GM23338 (cell line): ENCODE data around the gene ZNF609.

Experiments used
- EZH2 ChIP-seq: fragments of 200-600 bp; sonication (generic); IDR thresholded peaks from one replicate; pipeline ENCODE4 v1.8.0; 2017; ENCODE audit warnings: antibody characterized with exemption, mild to moderate bottlenecking, low read depth; ENCODE audit not compliant: unreplicated experiment
- EZH2phosphoT487 ChIP-seq: fragments of 200-600 bp; sonication (generic); IDR thresholded peaks from one replicate; pipeline ENCODE4 v1.8.1; 2018; ENCODE audit warnings: antibody characterized with exemption; ENCODE audit not compliant: unreplicated experiment
- TF ChIP-seq, protein P1 (sequence below), 2 experiments: fragments of 200-600 bp in 1 of 2; sonication (generic) in 1 of 2; conservative IDR thresholded peaks; 2 replicates each; pipeline versions ENCODE4 v1.5.1 to v1.6.1; 2016 to 2017; ENCODE audit warnings: antibody characterized with exemption in 2 of 2, low read depth in 2 of 2, mild to moderate bottlenecking in 2 of 2, moderate library complexity in 1 of 2

DNA sequence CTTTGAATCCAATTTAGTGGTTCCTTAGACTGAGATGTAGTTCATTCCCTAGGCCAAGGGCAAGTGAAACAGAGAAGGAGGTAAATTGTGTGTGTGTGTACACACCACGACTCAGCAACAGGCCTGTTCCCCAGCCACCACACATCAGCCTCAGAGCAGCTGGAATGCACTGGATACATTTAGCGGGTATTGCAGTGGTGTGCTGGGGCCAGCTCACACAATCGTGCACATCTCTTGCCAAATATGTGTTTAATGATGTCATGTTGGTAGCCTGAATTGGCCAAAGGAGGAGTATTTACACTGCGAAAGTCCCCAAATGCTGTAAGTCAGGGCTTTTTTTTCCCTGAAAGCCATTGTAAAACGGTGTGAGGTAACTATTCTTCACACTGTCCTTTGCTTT lies 232.8 kb downstream of the ZNF609 start:
- TF ChIP-seq, protein P1, sequence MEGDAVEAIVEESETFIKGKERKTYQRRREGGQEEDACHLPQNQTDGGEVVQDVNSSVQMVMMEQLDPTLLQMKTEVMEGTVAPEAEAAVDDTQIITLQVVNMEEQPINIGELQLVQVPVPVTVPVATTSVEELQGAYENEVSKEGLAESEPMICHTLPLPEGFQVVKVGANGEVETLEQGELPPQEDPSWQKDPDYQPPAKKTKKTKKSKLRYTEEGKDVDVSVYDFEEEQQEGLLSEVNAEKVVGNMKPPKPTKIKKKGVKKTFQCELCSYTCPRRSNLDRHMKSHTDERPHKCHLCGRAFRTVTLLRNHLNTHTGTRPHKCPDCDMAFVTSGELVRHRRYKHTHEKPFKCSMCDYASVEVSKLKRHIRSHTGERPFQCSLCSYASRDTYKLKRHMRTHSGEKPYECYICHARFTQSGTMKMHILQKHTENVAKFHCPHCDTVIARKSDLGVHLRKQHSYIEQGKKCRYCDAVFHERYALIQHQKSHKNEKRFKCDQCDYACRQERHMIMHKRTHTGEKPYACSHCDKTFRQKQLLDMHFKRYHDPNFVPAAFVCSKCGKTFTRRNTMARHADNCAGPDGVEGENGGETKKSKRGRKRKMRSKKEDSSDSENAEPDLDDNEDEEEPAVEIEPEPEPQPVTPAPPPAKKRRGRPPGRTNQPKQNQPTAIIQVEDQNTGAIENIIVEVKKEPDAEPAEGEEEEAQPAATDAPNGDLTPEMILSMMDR (conservative IDR thresholded peaks at IDR 0.05; ENCODE audit: low read depth in 2 of 2), result no peak
- no peak for TF ChIP-seq EZH2
- TF ChIP-seq EZH2phosphoT487, result no peak
